Astrocyte of the cerebellum (primary cell): ENCODE measurements around the gene GLTP.
A peak's percentile ranks its signal among the peaks of the same experiment; 100 is the strongest.

Experiments
- DNase-seq: peaks from one replicate; pipeline ENCODE4 v3.0.0-alpha.2; 2011; ENCODE audit warnings: low read depth
- H3K4me3 ChIP-seq: 2 replicates; pipeline ENCODE4 v1.5.1; 2011; ENCODE audit warnings: mild to moderate bottlenecking, low read depth, low read length, moderate library complexity
- CTCF ChIP-seq: IDR thresholded peaks from 2 replicates; pipeline ENCODE4 v1.5.1; 2012; ENCODE audit warnings: low read length, low read depth, moderate library complexity, mild to moderate bottlenecking; ENCODE audit errors: missing control alignments
- in situ Hi-C: cut with HindIII; loops from 2 replicates; pipeline ENCODE4 v1.10.0; 2017; ENCODE audit warnings: low sequenced_read_pairs

Gene GLTP

GRCh38 chr12:109878749-109879148 lies 1.6 kb downstream of the GLTP start:
- DNase-seq: no peak
- TF ChIP-seq CTCF: no peak
- in situ Hi-C loops: loop anchor here (10.0 kb wide), 1 partner anchor 86 kb away; no protein-coding TSS in a partner anchor
- peak overlapping the region; percentile 85 for H3K4me3 ChIP-seq

- in situ Hi-C loops: loop anchor here (10.0 kb wide), 1 partner anchor 87 kb away; no protein-coding TSS in a partner anchor
- TF ChIP-seq CTCF: no peak
- DNase-seq: no peak
- no peak overlapping the region for H3K4me3 ChIP-seq
Observed at GRCh38 chr12:109878247-109878625, 2.1 kb downstream of the GLTP start.

- H3K4me3 ChIP-seq: no peak overlapping the region
- in situ Hi-C loops: loop anchor here (10.0 kb wide), 1 partner anchor 87 kb away; no protein-coding TSS in a partner anchor
- DNase-seq: no peak
Observed at GRCh38 chr12:109877504-109878246, 2.7 kb downstream of the GLTP start.

GRCh38 chr12:109876406-109876805 lies 3.9 kb downstream of the GLTP start:
- in situ Hi-C loops: loop anchor here (10.0 kb wide), 1 partner anchor 88 kb away; no protein-coding TSS in a partner anchor
- no peak for TF ChIP-seq CTCF
- H3K4me3 ChIP-seq: no peak overlapping the region
- DNase-seq: no peak

More at GRCh38 chr12:109877504-109878246, 2.7 kb downstream of the GLTP start:
- TF ChIP-seq CTCF: no peak

- no peak for DNase-seq
- in situ Hi-C loops: loop anchor here (10.0 kb wide), 1 partner anchor 89 kb away; no protein-coding TSS in a partner anchor
- H3K4me3 ChIP-seq: no peak overlapping the region
- no peak for TF ChIP-seq CTCF
Observed at GRCh38 chr12:109875572-109876131, 4.7 kb downstream of the GLTP start.

- no peak overlapping the region for H3K4me3 ChIP-seq
- in situ Hi-C loops: loop anchor here (10.0 kb wide), 1 partner anchor 91 kb away; no protein-coding TSS in a partner anchor
- TF ChIP-seq CTCF: no peak
- DNase-seq: no peak
Observed at GRCh38 chr12:109873653-109874052, 6.7 kb downstream of the GLTP start.
